Measurements from ENCODE around the gene SYP.

GRCh38 chrX:49175435-49176274 is 24.3 kb downstream of the SYP start:
- TF ChIP-seq POLR2A (IDR thresholded peaks at IDR 0.05) (no peak), CTCF (IDR thresholded peaks at IDR 0.05) (no peak)
